Effector memory CD4-positive, alpha-beta T cell (primary cell): ENCODE results near the gene KRTAP4-1.
"Not testable (repeated sequence)": the region's sequence is repeated elsewhere in the genome, so short reads cannot be mapped to it uniquely, and the experiment has no call there.

Experiments used
- DNase-seq, 3 donors: peaks; one replicate each; pipeline ENCODE4 v3.0.0-alpha.2; 2020
- H3K27ac ChIP-seq: 2 replicates; pipeline ENCODE4 v1.7.0; 2013; ENCODE audit warnings: mild to moderate bottlenecking, low read length, moderate library complexity; ENCODE audit not compliant: insufficient read depth, poor library complexity, severe bottlenecking
- H3K27me3 ChIP-seq: replicated peaks from 2 replicates; pipeline ENCODE4 v1.7.0; 2013; ENCODE audit warnings: mild to moderate bottlenecking, low read length; ENCODE audit not compliant: insufficient read depth, control insufficient read depth, poor library complexity, severe bottlenecking
- H3K36me3 ChIP-seq: 2 replicates; pipeline ENCODE4 v1.7.0; 2013; ENCODE audit warnings: mild to moderate bottlenecking, low read length, moderate library complexity; ENCODE audit not compliant: control insufficient read depth, insufficient read depth
- H3K4me1 ChIP-seq: 2 replicates; pipeline ENCODE4 v1.7.0; 2013; ENCODE audit warnings: low read length, mild to moderate bottlenecking; ENCODE audit not compliant: control insufficient read depth, insufficient read depth, poor library complexity, severe bottlenecking
- H3K4me3 ChIP-seq: 2 replicates; pipeline ENCODE4 v1.7.0; 2013; ENCODE audit warnings: low read length, low read depth, mild to moderate bottlenecking; ENCODE audit not compliant: insufficient read depth, poor library complexity, severe bottlenecking
- H3K9me3 ChIP-seq: 2 replicates; pipeline ENCODE4 v1.7.0; 2013; ENCODE audit warnings: mild to moderate bottlenecking, low read length, moderate library complexity; ENCODE audit not compliant: control insufficient read depth

Gene KRTAP4-1

GRCh38 chr17:41211845-41212466, 27.2 kb upstream of the KRTAP4-1 start:
- no peaks in the 10 kb centered on the region for H3K9me3 ChIP-seq
- H3K4me1 ChIP-seq, result no peaks in the 10 kb centered on the region
- H3K27ac ChIP-seq, result no peak overlapping the region
- no peak for DNase-seq
- H3K27me3 ChIP-seq, result no peaks in the 10 kb centered on the region
- no peak overlapping the region for H3K4me3 ChIP-seq
- no peaks in the 10 kb centered on the region for H3K36me3 ChIP-seq

- H3K27me3 ChIP-seq, result no peaks in the 10 kb centered on the region
- no peak for DNase-seq
- H3K9me3 ChIP-seq, result no peaks in the 10 kb centered on the region
- no peak overlapping the region for H3K27ac ChIP-seq
- H3K36me3 ChIP-seq, result no peaks in the 10 kb centered on the region
- H3K4me3 ChIP-seq, result no peak overlapping the region
- no peaks in the 10 kb centered on the region for H3K4me1 ChIP-seq
These were observed 14.8 kb upstream of the KRTAP4-1 start for GRCh38 chr17:41199421-41200078.

- Histone ChIP-seq H3K4me3 (no peak overlapping the region), H3K9me3 (no peaks in the 10 kb centered on the region), H3K27ac (no peak overlapping the region), H3K27me3 (no peaks in the 10 kb centered on the region), H3K36me3 (no peaks in the 10 kb centered on the region), H3K4me1 (no peaks in the 10 kb centered on the region)
- DNase-seq, result no peak
These were observed 11.4 kb upstream of the KRTAP4-1 start for GRCh38 chr17:41196068-41196467.

GRCh38 chr17:41190328-41190727, 5.6 kb upstream of the KRTAP4-1 start:
- no peaks in the 10 kb centered on the region for H3K27me3 ChIP-seq
- H3K27ac ChIP-seq, result no peak overlapping the region
- H3K4me1 ChIP-seq, result no peaks in the 10 kb centered on the region
- DNase-seq, result no peak
- H3K9me3 ChIP-seq, result no peaks in the 10 kb centered on the region
- H3K36me3 ChIP-seq, result no peaks in the 10 kb centered on the region
- H3K4me3 ChIP-seq, result no peak overlapping the region

- H3K9me3 ChIP-seq, DNase-seq, H3K27me3 ChIP-seq: not testable (repeated sequence)
These were observed 5.2 kb upstream of the KRTAP4-1 start, which contains the start of gene KRTAP9-1 for GRCh38 chr17:41189837-41190318. Gene KRTAP9-1, plus strand, starts transcription at chr17:41189887. Its CDS starts 0 bp downstream, at chr17:41189887.

GRCh38 chr17:41186872-41187271, 2.2 kb upstream of the KRTAP4-1 start:
- no peaks in the 10 kb centered on the region for H3K36me3 ChIP-seq
- no peaks in the 10 kb centered on the region for H3K4me1 ChIP-seq
- no peak for DNase-seq
- no peaks in the 10 kb centered on the region for H3K27me3 ChIP-seq
- H3K27ac ChIP-seq, result no peak overlapping the region
- no peak overlapping the region for H3K4me3 ChIP-seq
- no peaks in the 10 kb centered on the region for H3K9me3 ChIP-seq

More at GRCh38 chr17:41189837-41190318, 5.2 kb upstream of the KRTAP4-1 start, which contains the start of gene KRTAP9-1:
- not testable (repeated sequence) for H3K4me1 ChIP-seq, H3K4me3 ChIP-seq, H3K27ac ChIP-seq, H3K36me3 ChIP-seq

GRCh38 chr17:41185001-41185400, 290 bp upstream of the KRTAP4-1 start:
- Histone ChIP-seq H3K27ac (no peak overlapping the region), H3K27me3 (no peaks in the 10 kb centered on the region), H3K9me3 (no peaks in the 10 kb centered on the region), H3K36me3 (no peaks in the 10 kb centered on the region), H3K4me1 (no peaks in the 10 kb centered on the region), H3K4me3 (no peak overlapping the region)
- no peak for DNase-seq

GRCh38 chr17:41178843-41179616, 5.7 kb downstream of the KRTAP4-1 start:
- Histone ChIP-seq H3K27ac (no peak overlapping the region), H3K27me3 (no peaks in the 10 kb centered on the region), H3K4me3 (no peak overlapping the region), H3K36me3 (no peaks in the 10 kb centered on the region), H3K9me3 (no peaks in the 10 kb centered on the region), H3K4me1 (no peaks in the 10 kb centered on the region)
- DNase-seq, result no peak

GRCh38 chr17:41178341-41178740, 6.4 kb downstream of the KRTAP4-1 start:
- Histone ChIP-seq H3K27ac (no peak overlapping the region), H3K4me1 (no peaks in the 10 kb centered on the region), H3K36me3 (no peaks in the 10 kb centered on the region), H3K27me3 (no peaks in the 10 kb centered on the region), H3K9me3 (no peaks in the 10 kb centered on the region), H3K4me3 (no peak overlapping the region)
- no peak for DNase-seq
